NCI-H2107 treated with DMSO at 0.1 percent for 48 hours (cell line): ENCODE results near the gene PSMB10.

Experiments
- DNase-seq: peaks from one replicate; lab custom pipeline; 2025; ENCODE audit not compliant: unreplicated experiment; lab: John Stamatoyannopoulos, UW

The PSMB10 gene

GRCh38 chr16:67963662-67964321 is 27.1 kb upstream of the PSMB10 start:
- DNase-seq: no peak

- no peak for DNase-seq
These were observed 26.6 kb upstream of the PSMB10 start for GRCh38 chr16:67963292-67963661.

GRCh38 chr16:67962135-67962534 is 25.5 kb upstream of the PSMB10 start:
- no peak for DNase-seq

DNA sequence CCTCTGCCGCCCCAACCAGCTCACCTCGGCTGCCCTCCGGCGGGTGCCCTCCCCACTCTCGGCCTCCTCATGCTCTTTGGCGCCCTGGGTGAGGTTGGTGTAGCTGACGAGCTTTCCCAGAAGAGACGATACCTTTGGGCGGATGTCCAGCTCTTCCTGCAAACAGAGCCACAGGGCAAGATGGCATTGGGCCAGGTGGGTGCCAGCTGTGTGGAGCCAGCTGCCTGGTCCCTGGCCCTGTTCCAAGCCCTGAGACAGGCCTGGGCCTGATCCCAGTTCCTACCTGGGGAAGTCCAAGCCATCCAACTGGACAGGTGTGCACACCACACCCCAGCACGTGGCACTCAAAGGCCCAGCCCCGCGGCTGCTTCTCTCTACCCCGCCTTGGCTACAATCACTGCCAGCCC is 24.9 kb upstream of the PSMB10 start:
- DNase-seq: peak; percentile 86

- DNase-seq: no peak
These were observed 23.1 kb upstream of the PSMB10 start for GRCh38 chr16:67959536-67960329.

GRCh38 chr16:67957622-67958021 is 21.0 kb upstream of the PSMB10 start:
- no peak for DNase-seq

DNA sequence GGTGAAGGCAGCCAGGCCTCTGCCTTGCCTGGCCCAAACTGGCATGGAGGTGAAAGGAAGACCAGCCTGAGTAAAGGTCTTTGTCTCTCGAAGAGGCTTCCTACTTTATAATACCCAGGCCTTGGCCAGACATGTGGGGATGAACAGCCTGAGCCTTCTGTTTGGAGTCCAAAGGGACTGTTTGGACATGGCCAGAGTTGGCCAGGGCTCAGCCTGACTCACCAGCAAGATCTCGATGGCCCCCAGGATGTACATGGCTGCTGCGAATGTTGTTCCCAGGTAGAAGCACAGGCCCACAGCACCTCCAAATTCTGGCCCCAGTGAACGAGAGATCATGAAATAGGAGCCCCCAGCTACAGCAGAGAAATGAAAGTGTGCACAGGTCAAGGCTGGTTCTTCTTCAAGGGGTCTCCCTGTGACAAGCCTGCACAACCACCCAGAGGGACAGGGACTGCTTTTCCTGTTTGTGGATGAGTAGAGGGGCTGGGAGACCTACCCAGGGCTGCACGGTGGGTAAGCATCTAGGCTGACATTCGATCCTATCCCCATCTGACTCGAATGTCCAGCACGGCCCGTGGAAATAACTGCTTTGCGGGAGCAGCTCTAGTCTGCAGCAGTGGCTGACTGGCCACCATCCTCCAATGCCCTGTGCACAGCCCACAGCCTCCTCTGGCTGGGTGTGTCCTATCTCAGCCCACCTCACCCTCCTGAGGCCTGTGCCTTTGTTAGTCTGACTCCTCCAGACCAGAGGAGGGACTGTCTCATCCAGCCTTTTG is 18.0 kb upstream of the PSMB10 start:
- DNase-seq: no peak

- peak; percentile 32 for DNase-seq
These were observed 17.2 kb upstream of the PSMB10 start for GRCh38 chr16:67953641-67954375.

GRCh38 chr16:67951485-67951884 is 14.8 kb upstream of the PSMB10 start:
- DNase-seq: no peak

DNA sequence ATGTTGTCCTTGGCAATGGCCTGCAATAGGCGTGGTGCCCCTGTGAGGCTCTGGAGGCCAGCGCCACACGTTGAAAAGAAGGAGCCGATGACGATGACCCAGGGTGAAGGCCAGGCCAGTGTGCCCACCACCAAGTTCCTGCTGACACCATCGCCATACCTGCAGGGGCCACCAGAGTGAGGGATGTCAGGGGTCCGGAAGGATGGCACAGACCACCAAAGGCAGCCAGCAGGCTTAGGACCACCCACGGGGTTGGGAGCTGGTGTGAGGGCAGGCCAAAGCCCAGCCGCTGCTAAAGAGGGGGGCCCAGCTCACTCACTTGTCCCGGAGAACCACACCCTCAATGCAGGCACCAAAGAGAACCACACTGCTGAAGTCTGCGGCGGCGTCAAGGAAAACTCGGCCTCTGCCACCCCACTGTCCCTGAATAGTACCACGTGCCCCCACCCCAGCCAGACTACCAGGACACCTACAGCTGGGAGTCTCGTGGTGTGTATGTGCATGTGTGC is 13.7 kb upstream of the PSMB10 start:
- no peak for DNase-seq

GRCh38 chr16:67949645-67950044 is 13.0 kb upstream of the PSMB10 start:
- DNase-seq: no peak

GRCh38 chr16:67948015-67948414 is 11.4 kb upstream of the PSMB10 start:
- no peak for DNase-seq

- DNase-seq: no peak
These were observed 10.4 kb upstream of the PSMB10 start for GRCh38 chr16:67946966-67947558.

DNA sequence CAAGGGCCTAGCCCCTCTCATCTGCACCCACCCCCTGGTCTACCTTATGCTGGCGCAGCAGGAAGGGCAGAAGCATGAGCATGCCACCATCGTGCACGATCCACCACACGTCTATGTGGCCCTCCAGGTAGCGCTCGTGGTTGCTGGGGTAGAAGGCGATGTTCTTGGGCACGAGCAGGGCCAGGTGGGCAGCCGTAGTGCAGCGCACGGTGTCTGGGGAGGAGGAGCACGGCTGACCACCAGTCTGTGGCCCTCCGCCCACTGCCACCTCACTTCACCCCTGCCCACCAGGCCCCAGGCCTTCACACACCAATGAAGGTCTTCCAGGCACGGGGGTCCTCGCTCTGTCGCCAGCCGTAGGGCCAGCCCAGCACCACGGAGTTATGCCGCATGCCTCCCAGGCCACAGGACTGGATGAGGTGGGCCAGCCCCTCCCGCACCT is 9.5 kb upstream of the PSMB10 start:
- no peak for DNase-seq

- DNase-seq: no peak
These were observed 8.8 kb upstream of the PSMB10 start for GRCh38 chr16:67945392-67945933.

DNA sequence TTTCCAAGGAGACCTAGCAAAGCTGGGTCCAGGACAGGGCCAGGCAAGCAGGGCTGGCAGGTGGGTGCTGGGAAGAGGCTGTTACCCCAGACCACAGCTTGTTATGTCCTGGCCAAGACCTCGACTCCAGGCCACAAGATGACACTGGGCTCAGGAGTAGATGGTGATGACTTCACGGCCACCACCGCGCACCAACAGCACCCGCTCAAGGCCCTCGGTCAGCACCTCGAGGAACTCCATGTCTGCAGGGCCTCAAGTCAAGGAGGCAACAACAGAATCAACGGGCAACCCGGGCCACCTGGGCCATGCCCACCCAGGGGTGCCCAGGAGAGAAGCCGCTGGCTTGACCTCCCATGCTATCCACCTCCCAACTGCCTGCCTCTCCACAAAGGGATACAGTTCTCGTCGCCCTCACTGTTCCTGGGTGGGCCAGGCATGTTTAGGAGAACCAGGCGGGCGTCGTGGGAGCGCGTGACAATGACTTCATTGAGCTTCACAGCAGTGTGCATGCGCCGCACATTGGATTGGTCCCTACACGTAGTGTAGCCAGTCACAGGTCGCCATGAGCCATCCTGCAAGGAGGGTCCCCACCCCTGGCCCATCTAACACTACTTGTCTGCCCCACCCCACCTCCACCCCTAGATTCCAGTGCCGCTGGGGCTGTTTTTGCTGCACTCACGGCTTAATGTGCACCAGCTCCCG is 8.2 kb upstream of the PSMB10 start:
- no peak for DNase-seq

- DNase-seq: no peak
These were observed 7.2 kb upstream of the PSMB10 start, which contains the start of gene LCAT for GRCh38 chr16:67943619-67944504. Gene LCAT, minus strand, starts transcription at chr16:67944120. Its CDS starts 19 bp downstream, at chr16:67944101.

DNA sequence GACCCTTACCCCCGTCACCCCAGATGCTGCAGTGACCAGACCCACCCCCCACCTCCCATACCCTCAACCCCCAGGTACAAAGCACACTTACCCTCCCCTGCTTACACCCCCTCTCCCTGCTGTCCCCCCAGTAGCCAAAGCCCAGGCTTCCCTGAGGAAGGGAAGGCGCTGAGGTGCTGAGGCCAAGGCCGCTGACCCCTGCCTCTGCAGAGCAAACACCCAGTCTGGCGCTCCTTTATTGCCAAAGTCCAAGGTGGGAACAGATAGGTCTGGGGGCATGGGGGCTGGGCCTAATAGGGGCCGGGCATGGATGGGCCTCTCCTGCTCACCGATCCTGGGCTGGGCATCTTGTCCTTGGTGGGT is 6.6 kb upstream of the PSMB10 start:
- no peak for DNase-seq
